ENCODE data around the gene PLEKHD1. TPM values are rescaled to one million over a fixed set of nuclear protein-coding genes. Genes with fewer than 3 reads are reported as not detected.
A peak's percentile ranks its signal among the peaks of the same experiment; 100 is the strongest.

The PLEKHD1 gene
- total RNA-seq (under 1 TPM in 5 of 7 donors, not detected in 2; under 0.01 to 0.15 (median 0.08) TPM), polyA plus RNA-seq (under 1 TPM in 1 of 2 donors, not detected in 1; 0.05 TPM)
- long read RNA-seq, donor 1 = 0 reads
- long read RNA-seq, donor 2 = 0 reads
- long read RNA-seq, donor 3 = 0 reads

DNA sequence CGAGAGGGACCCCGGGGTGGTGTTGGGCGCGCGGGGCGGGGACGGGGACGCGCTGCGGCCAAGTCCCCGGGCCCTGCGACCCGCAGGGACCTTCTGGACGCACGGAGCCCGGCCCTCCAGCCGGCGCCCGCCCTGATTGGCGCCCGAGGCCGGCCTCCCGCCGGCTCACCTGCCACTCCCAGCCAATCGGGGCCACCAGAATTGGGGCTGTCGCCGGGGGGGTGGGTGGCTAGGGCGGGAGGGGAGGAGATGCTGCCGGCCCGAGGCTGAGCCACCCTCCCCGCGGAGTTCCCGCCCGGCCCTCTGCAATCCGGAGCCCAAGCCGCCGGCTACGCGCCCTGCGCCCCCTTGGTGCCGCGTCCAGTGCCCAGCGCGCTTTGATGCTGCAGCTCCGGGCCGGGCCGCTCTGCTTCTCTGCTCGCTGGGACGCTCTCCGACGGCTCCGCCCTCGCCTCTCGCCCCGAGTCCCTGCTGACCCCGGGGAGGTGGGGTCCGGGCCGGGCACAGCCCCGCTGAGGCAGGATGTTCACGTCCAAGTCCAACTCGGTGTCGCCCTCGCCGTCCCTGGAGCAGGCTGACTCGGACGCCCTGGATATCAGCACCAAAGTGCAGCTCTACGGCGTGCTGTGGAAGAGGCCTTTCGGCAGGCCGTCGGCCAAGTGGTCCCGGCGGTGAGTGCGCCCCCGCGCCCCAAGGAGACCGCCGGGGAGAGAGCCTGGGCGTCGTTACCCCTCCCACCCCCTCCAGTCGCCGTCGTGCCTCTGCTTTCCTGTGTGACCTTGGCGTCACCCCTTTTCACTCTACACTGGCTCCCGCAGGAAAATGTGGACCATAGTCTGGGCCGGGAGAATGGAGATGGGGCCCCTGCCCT lies at the start of gene PLEKHD1:
Gene PLEKHD1, plus strand, starts transcription at position 285 of the 871 bp plus-strand sequence. Its CDS starts 238 bp downstream, at position 523.
- intact Hi-C loops (cut with DNase I) = no loop called here
- 2 to 6% (median 3%) methylated on average over 26 to 86 of the region's 86 CpGs for WGBS, 3 donors
- H3K27ac ChIP-seq = no peak within 1 kb of the TSS
- no peaks in the 10 kb centered on the region for H3K9me3 ChIP-seq
- no peak for DNase-seq
- peaks cover 9% of the 10 kb centered on the region for H3K4me1 ChIP-seq (ENCODE audit: insufficient read depth)
- no peaks in the 10 kb centered on the region for H3K36me3 ChIP-seq
- no peaks in the 10 kb centered on the region for H3K27me3 ChIP-seq
- TF ChIP-seq, protein P1, sequence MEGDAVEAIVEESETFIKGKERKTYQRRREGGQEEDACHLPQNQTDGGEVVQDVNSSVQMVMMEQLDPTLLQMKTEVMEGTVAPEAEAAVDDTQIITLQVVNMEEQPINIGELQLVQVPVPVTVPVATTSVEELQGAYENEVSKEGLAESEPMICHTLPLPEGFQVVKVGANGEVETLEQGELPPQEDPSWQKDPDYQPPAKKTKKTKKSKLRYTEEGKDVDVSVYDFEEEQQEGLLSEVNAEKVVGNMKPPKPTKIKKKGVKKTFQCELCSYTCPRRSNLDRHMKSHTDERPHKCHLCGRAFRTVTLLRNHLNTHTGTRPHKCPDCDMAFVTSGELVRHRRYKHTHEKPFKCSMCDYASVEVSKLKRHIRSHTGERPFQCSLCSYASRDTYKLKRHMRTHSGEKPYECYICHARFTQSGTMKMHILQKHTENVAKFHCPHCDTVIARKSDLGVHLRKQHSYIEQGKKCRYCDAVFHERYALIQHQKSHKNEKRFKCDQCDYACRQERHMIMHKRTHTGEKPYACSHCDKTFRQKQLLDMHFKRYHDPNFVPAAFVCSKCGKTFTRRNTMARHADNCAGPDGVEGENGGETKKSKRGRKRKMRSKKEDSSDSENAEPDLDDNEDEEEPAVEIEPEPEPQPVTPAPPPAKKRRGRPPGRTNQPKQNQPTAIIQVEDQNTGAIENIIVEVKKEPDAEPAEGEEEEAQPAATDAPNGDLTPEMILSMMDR (IDR thresholded peaks at IDR 0.05) = no peak
- TF ChIP-seq EP300 (IDR thresholded peaks at IDR 0.05) = no peak
- no peak for TF ChIP-seq POLR2A (IDR thresholded peaks at IDR 0.05)
- H3K4me3 ChIP-seq = peak within 1 kb of the TSS; percentile 14

DNA sequence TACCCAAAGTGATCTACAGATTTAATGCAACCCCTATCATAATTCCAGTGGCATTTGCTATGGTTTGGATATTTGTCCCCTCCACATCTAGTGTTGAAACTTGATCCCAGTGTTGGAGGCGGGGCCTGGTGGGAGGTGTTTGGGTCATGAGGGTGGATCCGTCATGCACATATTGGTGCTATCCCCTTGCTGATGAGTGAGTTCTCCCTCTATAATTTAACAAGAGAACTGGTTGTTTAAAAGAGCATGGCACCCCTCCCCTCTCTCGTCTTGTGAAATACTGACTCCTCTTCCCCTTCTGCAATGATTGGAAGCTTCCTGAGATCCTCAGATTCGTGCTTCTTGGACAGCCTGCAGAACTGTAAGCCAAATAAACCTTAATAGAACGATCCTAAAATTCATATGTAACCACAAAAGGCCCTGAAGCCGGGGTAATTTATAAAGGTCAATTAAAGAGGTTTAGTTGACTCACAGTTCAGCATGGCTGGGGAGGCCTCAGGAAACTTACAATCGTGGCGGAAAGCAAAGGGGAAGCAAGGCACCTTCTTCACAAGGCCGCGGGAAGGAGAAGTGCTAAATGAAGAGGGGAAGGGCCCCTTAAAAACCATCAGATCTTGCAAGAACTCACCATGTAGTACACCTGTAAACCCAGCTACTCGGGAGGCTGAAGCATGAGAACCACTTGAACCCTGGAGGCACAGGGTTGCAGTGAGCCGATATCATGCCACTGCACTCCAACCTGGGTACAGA lies 44.8 kb upstream of the PLEKHD1 start:
- Histone ChIP-seq H3K27me3 (no peaks in the 10 kb centered on the region), H3K36me3 (no peaks in the 10 kb centered on the region), H3K27ac (no peak overlapping the region), H3K4me1 (ENCODE audit: insufficient read depth) (no peaks in the 10 kb centered on the region), H3K9me3 (no peaks in the 10 kb centered on the region), H3K4me3 (no peak overlapping the region)
- WGBS, 3 donors = 89 to 93% (median 92%) methylated on average over 12 of the region's 12 CpGs
- TF ChIP-seq EP300 (IDR thresholded peaks at IDR 0.05) (no peak), POLR2A (IDR thresholded peaks at IDR 0.05) (no peak)
- TF ChIP-seq, protein P1 (IDR thresholded peaks at IDR 0.05) = no peak
- DNase-seq = no peak
- intact Hi-C loops (cut with DNase I) = no loop called here

DNA sequence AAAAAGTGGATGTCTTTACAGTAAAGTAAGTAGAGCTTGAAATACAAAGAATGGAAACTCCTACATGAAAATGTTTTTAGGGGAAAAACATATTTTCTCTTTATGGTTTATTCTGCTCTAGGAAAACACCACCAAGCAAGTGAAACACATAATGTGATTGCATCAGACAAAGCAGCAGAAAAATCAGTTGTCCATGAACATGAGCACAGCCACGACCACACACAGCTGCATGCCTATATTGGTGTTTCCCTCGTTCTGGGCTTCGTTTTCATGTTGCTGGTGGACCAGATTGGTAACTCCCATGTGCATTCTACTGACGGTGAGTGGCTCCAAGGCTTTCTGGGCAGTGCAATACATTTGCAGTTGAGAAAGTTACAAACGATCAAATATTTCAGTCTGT lies 42.6 kb upstream of the PLEKHD1 start:
- Histone ChIP-seq H3K4me3 (no peak overlapping the region), H3K27ac (no peak overlapping the region), H3K4me1 (ENCODE audit: insufficient read depth) (no peaks in the 10 kb centered on the region), H3K27me3 (no peaks in the 10 kb centered on the region), H3K9me3 (no peaks in the 10 kb centered on the region), H3K36me3 (no peaks in the 10 kb centered on the region)
- whole genome bisulfite sequencing, 3 donors = 84 to 88% (median 85%) methylated on average over 5 of the region's 5 CpGs
- DNase-seq = no peak
- intact Hi-C loops (cut with DNase I) = no loop called here
- TF ChIP-seq, protein P1 (IDR thresholded peaks at IDR 0.05) = no peak
- TF ChIP-seq EP300 (IDR thresholded peaks at IDR 0.05) = no peak
- TF ChIP-seq POLR2A (IDR thresholded peaks at IDR 0.05) = no peak

DNA sequence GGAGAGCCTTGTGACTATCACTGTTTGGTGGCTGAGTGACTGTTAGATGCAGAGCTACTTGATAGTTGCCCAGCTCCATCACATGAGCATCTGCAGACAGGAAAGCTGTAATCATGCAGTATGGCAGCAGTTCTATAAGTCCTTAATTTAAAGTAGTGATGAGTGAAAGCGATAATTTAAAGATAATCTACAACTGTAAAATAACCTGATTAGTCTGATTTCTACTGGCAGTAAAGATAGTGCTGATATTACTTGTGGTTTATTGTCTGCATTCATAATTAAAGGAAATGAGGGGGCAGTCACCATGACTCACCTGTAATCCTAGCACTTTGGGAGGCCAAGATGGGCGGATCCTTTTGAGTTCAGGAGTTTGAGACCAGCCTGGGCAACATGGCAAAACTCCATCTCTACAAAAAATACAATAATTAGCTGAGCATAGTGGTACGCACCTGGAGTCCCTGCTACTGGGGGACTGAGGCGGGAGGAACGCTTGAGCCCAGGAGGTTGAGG lies 41.2 kb upstream of the PLEKHD1 start:
- Histone ChIP-seq H3K36me3 (no peaks in the 10 kb centered on the region), H3K27ac (no peak overlapping the region), H3K4me3 (no peak overlapping the region), H3K27me3 (no peaks in the 10 kb centered on the region), H3K9me3 (no peaks in the 10 kb centered on the region), H3K4me1 (ENCODE audit: insufficient read depth) (no peaks in the 10 kb centered on the region)
- DNase-seq = no peak
- TF ChIP-seq POLR2A (IDR thresholded peaks at IDR 0.05) (no peak), EP300 (IDR thresholded peaks at IDR 0.05) (no peak)
- TF ChIP-seq, protein P1 (IDR thresholded peaks at IDR 0.05) = no peak
- intact Hi-C loops (cut with DNase I) = no loop called here
- WGBS, 3 donors = 97 to 99% (median 99%) methylated on average over 5 of the region's 5 CpGs

All from ovary (tissue), 10 donors.